Esophagus squamous epithelium (tissue), 4 donors: ENCODE data around the gene N4BP2L2.

Experiments
- CTCF ChIP-seq, 6 experiments: fragments of 450-650 bp in 4 of 6; fragments of 200-600 bp in 2 of 6; sonication (generic) in 2 of 6; IDR thresholded peaks; one replicate each; pipeline ENCODE4 v1.5.1; 2016 to 2019; ENCODE audit warnings: antibody characterized with exemption in 6 of 6, mild to moderate bottlenecking in 4 of 6, moderate library complexity in 4 of 6
- POLR2A ChIP-seq, 4 donors: fragments of 450-650 bp; IDR thresholded peaks; one replicate each; pipeline ENCODE4 v1.6.1; 2017; ENCODE audit warnings: antibody characterized with exemption in 4 of 4, mild to moderate bottlenecking in 4 of 4, moderate library complexity in 3 of 4

- TF ChIP-seq CTCF (IDR thresholded peaks at IDR 0.05) (no peak), POLR2A (IDR thresholded peaks at IDR 0.05) (no peak)
Observed at GRCh38 chr13:32428581-32429432, 109.8 kb downstream of the N4BP2L2 start.
